GM23338 (cell line): Measurements from ENCODE around the gene EPHA4. TPM values are rescaled to one million over a fixed set of nuclear protein-coding genes. Genes with fewer than 3 reads are reported as not detected.

Source experiments
- ATAC-seq: fragments of 200-7000 bp; cut with Tn5 transposase; 3 replicates; pipeline ENCODE4 v1.9.1; 2020
- DNase-seq: peaks from one replicate; pipeline ENCODE4 v3.0.0-alpha.2; 2015; ENCODE audit warnings: low spot score
- H2AFZ ChIP-seq: fragments of 200-600 bp; sonication (generic); 2 replicates; pipeline ENCODE4 v1.8.0; 2016; ENCODE audit warnings: antibody characterized with exemption, mild to moderate bottlenecking, moderate library complexity
- H3F3A ChIP-seq: fragments of 200-600 bp; sonication (generic); replicated peaks from 2 replicates; pipeline ENCODE4 v1.8.0; 2017; ENCODE audit warnings: antibody characterized with exemption, mixed run types, low read depth
- H3K27ac ChIP-seq: fragments of 200-600 bp; sonication (generic); 2 replicates; pipeline ENCODE4 v1.6.1; 2016; ENCODE audit warnings: low read depth
- H3K27me3 ChIP-seq: fragments of 200-600 bp; sonication (generic); 2 replicates; pipeline ENCODE4 v1.8.0; 2016; ENCODE audit warnings: mild to moderate bottlenecking, mixed run types, moderate library complexity; ENCODE audit not compliant: insufficient read depth
- H3K36me3 ChIP-seq: fragments of 200-600 bp; sonication (generic); 2 replicates; pipeline ENCODE4 v1.8.0; 2016; ENCODE audit warnings: mild to moderate bottlenecking; ENCODE audit not compliant: insufficient read depth
- H3K4me1 ChIP-seq: fragments of 200-600 bp; sonication (generic); 2 replicates; pipeline ENCODE4 v1.8.0; 2016; ENCODE audit warnings: mild to moderate bottlenecking, moderate library complexity; ENCODE audit not compliant: insufficient read depth
- H3K4me2 ChIP-seq: fragments of 200-600 bp; sonication (generic); 2 replicates; pipeline ENCODE4 v1.7.1; 2017; ENCODE audit warnings: mixed run types
- H3K4me3 ChIP-seq: fragments of 200-600 bp; sonication (generic); 2 replicates; pipeline ENCODE4 v1.6.1; 2016; ENCODE audit warnings: mixed run types
- H3K79me2 ChIP-seq: fragments of 200-600 bp; sonication (generic); replicated peaks from 2 replicates; pipeline ENCODE4 v1.8.0; 2017; ENCODE audit warnings: mild to moderate bottlenecking; ENCODE audit not compliant: insufficient read depth
- H3K9me2 ChIP-seq: fragments of 200-600 bp; sonication (generic); 2 replicates; pipeline ENCODE4 v1.8.0; 2017; ENCODE audit not compliant: insufficient read depth
- H4K20me1 ChIP-seq: fragments of 200-600 bp; sonication (generic); replicated peaks from 2 replicates; pipeline ENCODE4 v1.8.0; 2017; ENCODE audit warnings: mild to moderate bottlenecking; ENCODE audit not compliant: insufficient read depth
- H3K27ac Mint-ChIP-seq: 2 replicates; pipeline ENCODE4 v1.8.0; 2020; ENCODE audit warnings: inconsistent platforms, mild to moderate bottlenecking, moderate library complexity, mixed read lengths
- H3K27me3 Mint-ChIP-seq: 3 replicates; pipeline ENCODE4 v1.8.0; 2022; ENCODE audit warnings: low read depth, mild to moderate bottlenecking, moderate library complexity, mixed read lengths, inconsistent platforms; ENCODE audit not compliant: insufficient read depth, poor library complexity
- H3K36me3 Mint-ChIP-seq: 3 replicates; pipeline ENCODE4 v1.8.0; 2021; ENCODE audit warnings: low read depth, mild to moderate bottlenecking, inconsistent platforms, moderate library complexity, mixed read lengths
- H3K4me1 Mint-ChIP-seq: 3 replicates; pipeline ENCODE4 v1.8.0; 2020; ENCODE audit warnings: mild to moderate bottlenecking, inconsistent platforms, mixed read lengths
- H3K4me3 Mint-ChIP-seq: 3 replicates; pipeline ENCODE4 v1.8.0; 2021; ENCODE audit warnings: moderate library complexity, mild to moderate bottlenecking, inconsistent platforms, mixed read lengths
- H3K9me3 Mint-ChIP-seq: 3 replicates; pipeline ENCODE4 v1.8.0; 2020; ENCODE audit warnings: moderate library complexity, mild to moderate bottlenecking, inconsistent platforms, mixed read lengths
- EZH2 ChIP-seq: fragments of 200-600 bp; sonication (generic); IDR thresholded peaks from one replicate; pipeline ENCODE4 v1.8.0; 2017; ENCODE audit warnings: antibody characterized with exemption, mild to moderate bottlenecking, low read depth; ENCODE audit not compliant: unreplicated experiment
- EZH2phosphoT487 ChIP-seq: fragments of 200-600 bp; sonication (generic); IDR thresholded peaks from one replicate; pipeline ENCODE4 v1.8.1; 2018; ENCODE audit warnings: antibody characterized with exemption; ENCODE audit not compliant: unreplicated experiment
- JUNB ChIP-seq: IDR thresholded peaks from one replicate; pipeline ENCODE4 v1.6.1; 2016; ENCODE audit warnings: antibody characterized with exemption; ENCODE audit not compliant: unreplicated experiment
- POLR2AphosphoS5 ChIP-seq: IDR thresholded peaks from 2 replicates; pipeline ENCODE4 v1.6.1; 2016; ENCODE audit warnings: antibody characterized with exemption, low read depth
- ZNF462 ChIP-seq: fragments of 250-450 bp; sonication (Bioruptor Pico); IDR thresholded peaks from 2 replicates; pipeline ENCODE4 v1.5.0; 2020; ENCODE audit warnings: mild to moderate bottlenecking, moderate library complexity
- polyA plus RNA-seq: library from polyadenylated mRNA; unstranded; fragments of >200 nt; fragmentation: Nextera tagmentation; extraction: Ambion mirVana; gene quantifications from 2 replicates; pipeline ENCODE4 v1.2.1, GENCODE V29; 2016
- total RNA-seq: library from RNA; depleted of rRNA; stranded (reverse); fragments of >200 nt; shearing (Covaris generic); gene quantifications from 2 replicates; pipeline ENCODE4 v1.2.3, GENCODE V29; 2014
- TF ChIP-seq, protein P1 (sequence below), 2 experiments: fragments of 200-600 bp in 1 of 2; sonication (generic) in 1 of 2; conservative IDR thresholded peaks; 2 replicates each; pipeline versions ENCODE4 v1.5.1 to v1.6.1; 2016 to 2017; ENCODE audit warnings: antibody characterized with exemption in 2 of 2, low read depth in 2 of 2, mild to moderate bottlenecking in 2 of 2, moderate library complexity in 1 of 2

EPHA4 gene
- total and polyA plus RNA-seq, 2 experiments from 2014 or later, result 4.1 to 6.2 TPM

DNA sequence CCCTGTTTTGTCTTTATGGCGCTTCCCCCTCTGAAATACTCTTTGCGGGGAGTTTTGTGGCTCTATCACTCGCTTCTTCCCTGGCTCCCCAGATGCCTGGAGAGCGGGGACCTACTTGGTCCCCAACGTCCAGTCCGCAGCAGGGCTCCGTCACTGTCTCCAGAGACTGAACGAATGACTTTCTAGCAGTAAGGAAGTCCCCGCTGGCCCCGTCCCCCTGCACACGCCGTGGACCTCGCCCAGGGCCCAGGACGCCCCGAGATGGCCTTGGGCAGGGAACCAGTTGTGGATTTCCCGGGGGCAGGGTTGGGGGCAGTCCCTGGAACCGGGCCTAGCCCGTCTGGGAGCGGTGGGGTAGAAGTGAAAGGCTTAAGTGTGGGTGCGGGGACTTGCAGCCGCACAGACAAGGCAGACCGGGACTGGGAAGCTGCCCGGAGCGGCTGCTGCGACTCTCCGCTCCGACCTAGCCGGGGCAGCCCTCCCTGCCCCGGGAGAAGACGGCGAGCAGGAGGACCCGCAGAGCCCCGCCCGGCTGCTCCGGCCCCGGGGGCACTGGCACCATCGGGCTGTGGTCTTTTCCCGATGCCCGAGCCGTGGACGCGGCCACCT, 821 bp upstream of the EPHA4 start (continued):
- TF ChIP-seq ZNF462 (no peak), JUNB (no peak)
- TF ChIP-seq, protein P1, sequence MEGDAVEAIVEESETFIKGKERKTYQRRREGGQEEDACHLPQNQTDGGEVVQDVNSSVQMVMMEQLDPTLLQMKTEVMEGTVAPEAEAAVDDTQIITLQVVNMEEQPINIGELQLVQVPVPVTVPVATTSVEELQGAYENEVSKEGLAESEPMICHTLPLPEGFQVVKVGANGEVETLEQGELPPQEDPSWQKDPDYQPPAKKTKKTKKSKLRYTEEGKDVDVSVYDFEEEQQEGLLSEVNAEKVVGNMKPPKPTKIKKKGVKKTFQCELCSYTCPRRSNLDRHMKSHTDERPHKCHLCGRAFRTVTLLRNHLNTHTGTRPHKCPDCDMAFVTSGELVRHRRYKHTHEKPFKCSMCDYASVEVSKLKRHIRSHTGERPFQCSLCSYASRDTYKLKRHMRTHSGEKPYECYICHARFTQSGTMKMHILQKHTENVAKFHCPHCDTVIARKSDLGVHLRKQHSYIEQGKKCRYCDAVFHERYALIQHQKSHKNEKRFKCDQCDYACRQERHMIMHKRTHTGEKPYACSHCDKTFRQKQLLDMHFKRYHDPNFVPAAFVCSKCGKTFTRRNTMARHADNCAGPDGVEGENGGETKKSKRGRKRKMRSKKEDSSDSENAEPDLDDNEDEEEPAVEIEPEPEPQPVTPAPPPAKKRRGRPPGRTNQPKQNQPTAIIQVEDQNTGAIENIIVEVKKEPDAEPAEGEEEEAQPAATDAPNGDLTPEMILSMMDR (conservative IDR thresholded peaks at IDR 0.05; ENCODE audit: low read depth in 2 of 2), result no peak

GRCh38 chr2:221571551-221572218, 419 bp downstream of the EPHA4 start:
- Mint-ChIP-seq H3K27ac (no peak overlapping the region), H3K4me1 (peaks cover 44% of the 10 kb centered on the region), H3K9me3 (peaks cover 2% of the 10 kb centered on the region; the same call in 1 of the 3 replicates), H3K4me3 (peak overlapping the region; percentile 92), H3K27me3 (peaks cover 44% of the 10 kb centered on the region), H3K36me3 (no peaks in the 10 kb centered on the region; the same call in 2 of the 3 replicates)
- Histone ChIP-seq H3K4me2 (peak overlapping the region; percentile 99), H3K9me2 (no peaks in the 10 kb centered on the region), H3K27me3 (peaks cover 80% of the 10 kb centered on the region), H2AFZ (peak overlapping the region; percentile 99), H3K27ac (no peak overlapping the region), H3K4me1 (peaks cover 30% of the 10 kb centered on the region), H3K79me2 (no peaks in the 10 kb centered on the region), H3K36me3 (no peaks in the 10 kb centered on the region), H4K20me1 (no peaks in the 10 kb centered on the region), H3F3A (peaks cover 5% of the 10 kb centered on the region; the same call in 1 of the 2 replicates), H3K4me3 (peak overlapping the region; percentile 93)
- peak; percentile 2 for ATAC-seq
- peak; percentile 60 for DNase-seq
- TF ChIP-seq POLR2AphosphoS5 (no peak), EZH2 (peak; percentile 81), EZH2phosphoT487 (peak; percentile 29)
